Body of pancreas (tissue), 4 donors: Measurements from ENCODE around the gene LOXHD1.

Experiments used
- POLR2A ChIP-seq, 3 donors: fragments of 450-650 bp; IDR thresholded peaks; one replicate each; pipeline ENCODE4 v1.6.1; 2016; ENCODE audit warnings: antibody characterized with exemption in 3 of 3, mild to moderate bottlenecking in 2 of 3
- TF ChIP-seq, protein P1 (sequence below), 7 experiments: fragments of 450-650 bp in 4 of 7; fragments of 200-600 bp in 3 of 7; sonication (generic) in 3 of 7; IDR thresholded peaks; one replicate each; pipeline ENCODE4 v1.5.1; 2016 to 2019; ENCODE audit warnings: antibody characterized with exemption in 7 of 7

DNA sequence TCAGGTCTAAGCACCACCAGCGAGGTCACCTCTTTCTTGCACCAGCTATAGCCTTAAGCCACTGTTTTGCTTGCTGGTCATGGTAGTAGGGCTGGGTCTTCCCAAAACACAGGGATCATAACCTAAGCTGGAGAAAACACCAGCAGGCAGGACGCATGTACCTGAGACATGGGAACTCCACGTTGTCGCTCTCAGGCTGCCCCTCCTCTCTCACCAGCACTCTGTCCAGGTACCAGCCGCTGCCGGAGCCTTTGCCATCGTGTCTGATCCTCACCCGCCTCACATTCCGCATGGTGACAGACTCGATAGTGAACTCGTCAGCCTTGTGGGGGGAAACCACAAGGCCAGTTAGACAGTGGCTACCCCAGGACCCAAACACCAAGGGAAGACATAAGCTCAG is 79.5 kb downstream of the LOXHD1 start:
- TF ChIP-seq, protein P1, sequence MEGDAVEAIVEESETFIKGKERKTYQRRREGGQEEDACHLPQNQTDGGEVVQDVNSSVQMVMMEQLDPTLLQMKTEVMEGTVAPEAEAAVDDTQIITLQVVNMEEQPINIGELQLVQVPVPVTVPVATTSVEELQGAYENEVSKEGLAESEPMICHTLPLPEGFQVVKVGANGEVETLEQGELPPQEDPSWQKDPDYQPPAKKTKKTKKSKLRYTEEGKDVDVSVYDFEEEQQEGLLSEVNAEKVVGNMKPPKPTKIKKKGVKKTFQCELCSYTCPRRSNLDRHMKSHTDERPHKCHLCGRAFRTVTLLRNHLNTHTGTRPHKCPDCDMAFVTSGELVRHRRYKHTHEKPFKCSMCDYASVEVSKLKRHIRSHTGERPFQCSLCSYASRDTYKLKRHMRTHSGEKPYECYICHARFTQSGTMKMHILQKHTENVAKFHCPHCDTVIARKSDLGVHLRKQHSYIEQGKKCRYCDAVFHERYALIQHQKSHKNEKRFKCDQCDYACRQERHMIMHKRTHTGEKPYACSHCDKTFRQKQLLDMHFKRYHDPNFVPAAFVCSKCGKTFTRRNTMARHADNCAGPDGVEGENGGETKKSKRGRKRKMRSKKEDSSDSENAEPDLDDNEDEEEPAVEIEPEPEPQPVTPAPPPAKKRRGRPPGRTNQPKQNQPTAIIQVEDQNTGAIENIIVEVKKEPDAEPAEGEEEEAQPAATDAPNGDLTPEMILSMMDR (IDR thresholded peaks at IDR 0.05): no peak
- TF ChIP-seq POLR2A (IDR thresholded peaks at IDR 0.05): no peak
